ENCODE data around the gene LRRC32. TPM values are rescaled to one million over a fixed set of nuclear protein-coding genes. Genes with fewer than 3 reads are reported as not detected.

LRRC32 gene
- total RNA-seq, 1 donor from 2014 or later, result 6.8 TPM

DNA sequence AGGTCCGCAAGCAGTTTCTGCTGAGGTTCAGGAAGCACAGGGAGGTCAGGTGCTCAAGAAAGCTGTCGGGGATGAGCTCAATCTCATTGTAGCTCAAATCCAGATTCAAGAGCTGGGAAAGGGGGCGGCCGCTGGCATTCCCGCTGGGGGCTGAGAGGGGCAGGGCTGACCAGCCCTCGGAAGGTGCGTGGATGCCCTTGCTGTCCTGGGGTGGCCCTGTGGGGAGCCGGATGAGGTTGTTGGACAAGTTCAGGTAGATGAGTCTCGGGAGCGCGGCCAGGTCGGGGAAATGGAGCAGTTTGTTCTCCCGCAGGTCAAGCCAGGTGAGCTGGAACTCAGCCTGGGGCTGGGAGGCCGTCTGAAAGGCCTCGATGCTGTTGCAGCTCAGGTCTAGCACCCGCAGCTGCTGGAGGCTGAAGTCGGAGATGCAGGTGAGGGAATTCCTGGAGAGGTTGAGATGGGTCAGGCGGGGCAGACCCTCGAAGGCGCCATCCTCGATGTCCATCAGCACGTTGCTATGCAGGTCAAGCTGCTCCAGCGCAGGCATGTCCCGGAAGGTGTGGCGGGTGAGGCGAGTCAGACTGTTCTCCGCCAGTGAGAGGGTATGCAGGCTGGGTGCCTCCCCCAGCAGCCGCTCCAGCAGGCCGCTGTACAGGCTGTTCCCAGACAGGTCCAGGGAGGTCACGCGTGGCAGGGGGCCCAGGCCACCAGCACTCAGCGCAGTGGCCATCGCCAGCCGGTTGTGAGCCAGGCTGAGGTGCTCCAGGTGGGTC is 9.8 kb downstream of the LRRC32 start:
- DNase-seq (ENCODE audit: low read depth), result no peak
- H3K36me3 ChIP-seq (ENCODE audit: control insufficient read depth, insufficient read depth, low read length), result no peaks in the 10 kb centered on the region
- H3K4me3 ChIP-seq (ENCODE audit: low read depth, low read length), result no peak overlapping the region
- TF ChIP-seq, protein P1, sequence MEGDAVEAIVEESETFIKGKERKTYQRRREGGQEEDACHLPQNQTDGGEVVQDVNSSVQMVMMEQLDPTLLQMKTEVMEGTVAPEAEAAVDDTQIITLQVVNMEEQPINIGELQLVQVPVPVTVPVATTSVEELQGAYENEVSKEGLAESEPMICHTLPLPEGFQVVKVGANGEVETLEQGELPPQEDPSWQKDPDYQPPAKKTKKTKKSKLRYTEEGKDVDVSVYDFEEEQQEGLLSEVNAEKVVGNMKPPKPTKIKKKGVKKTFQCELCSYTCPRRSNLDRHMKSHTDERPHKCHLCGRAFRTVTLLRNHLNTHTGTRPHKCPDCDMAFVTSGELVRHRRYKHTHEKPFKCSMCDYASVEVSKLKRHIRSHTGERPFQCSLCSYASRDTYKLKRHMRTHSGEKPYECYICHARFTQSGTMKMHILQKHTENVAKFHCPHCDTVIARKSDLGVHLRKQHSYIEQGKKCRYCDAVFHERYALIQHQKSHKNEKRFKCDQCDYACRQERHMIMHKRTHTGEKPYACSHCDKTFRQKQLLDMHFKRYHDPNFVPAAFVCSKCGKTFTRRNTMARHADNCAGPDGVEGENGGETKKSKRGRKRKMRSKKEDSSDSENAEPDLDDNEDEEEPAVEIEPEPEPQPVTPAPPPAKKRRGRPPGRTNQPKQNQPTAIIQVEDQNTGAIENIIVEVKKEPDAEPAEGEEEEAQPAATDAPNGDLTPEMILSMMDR (IDR thresholded peaks at IDR 0.05; ENCODE audit: insufficient read depth, low read length, poor library complexity, severe bottlenecking), result no peak
- H3K27me3 ChIP-seq (ENCODE audit: control insufficient read depth, insufficient read depth, low read length), result peaks cover 9% of the 10 kb centered on the region

DNA sequence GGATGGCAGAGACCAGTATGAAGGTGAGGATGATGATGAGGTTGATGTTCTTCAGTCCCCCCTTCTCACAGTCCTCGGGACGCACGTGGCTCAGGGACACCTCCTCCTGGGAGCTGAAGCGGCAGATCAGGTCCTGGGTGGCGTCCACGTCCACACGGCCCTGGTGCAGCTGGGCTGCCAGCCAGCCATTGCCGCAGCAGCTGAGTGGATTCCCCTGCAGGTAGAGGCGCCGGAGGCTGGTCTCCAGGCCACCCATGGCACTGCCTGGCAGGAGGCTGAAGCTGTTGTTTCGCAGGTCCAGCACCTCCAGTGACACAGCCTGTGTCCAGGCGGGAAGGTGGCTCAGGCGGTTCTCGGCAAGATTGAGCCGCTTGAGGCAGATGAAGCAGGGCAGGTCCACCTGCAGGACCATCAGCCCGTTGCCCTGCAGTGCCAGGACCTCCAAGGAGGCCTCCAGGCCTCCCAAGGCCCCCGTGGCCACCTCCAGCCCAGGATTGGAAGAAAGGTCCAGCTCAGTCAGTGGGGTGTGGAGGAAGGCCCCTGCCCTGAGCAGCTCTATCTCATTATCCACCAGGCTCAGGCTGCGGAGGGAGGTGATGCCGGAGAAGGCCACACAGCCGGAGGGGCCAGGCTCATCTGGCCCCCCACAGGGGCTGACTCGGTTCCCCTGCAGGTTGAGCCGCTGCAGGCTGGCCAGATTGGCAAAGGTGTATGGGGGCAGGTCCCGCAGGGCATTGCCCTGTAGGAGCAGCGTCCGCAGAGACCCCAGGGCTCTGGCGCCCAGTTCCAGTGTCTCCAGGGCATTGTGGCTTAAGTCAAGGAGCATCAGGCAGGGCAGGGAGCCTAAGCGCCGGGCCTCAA is 10.6 kb downstream of the LRRC32 start:
- no peak for DNase-seq (ENCODE audit: low read depth)
- Histone ChIP-seq H3K4me3 (ENCODE audit: low read depth, low read length) (no peak overlapping the region), H3K36me3 (ENCODE audit: control insufficient read depth, insufficient read depth, low read length) (no peaks in the 10 kb centered on the region), H3K27me3 (ENCODE audit: control insufficient read depth, insufficient read depth, low read length) (peaks cover 11% of the 10 kb centered on the region)
- TF ChIP-seq, protein P1 (IDR thresholded peaks at IDR 0.05; ENCODE audit: insufficient read depth, low read length, poor library complexity, severe bottlenecking), result no peak

DNA sequence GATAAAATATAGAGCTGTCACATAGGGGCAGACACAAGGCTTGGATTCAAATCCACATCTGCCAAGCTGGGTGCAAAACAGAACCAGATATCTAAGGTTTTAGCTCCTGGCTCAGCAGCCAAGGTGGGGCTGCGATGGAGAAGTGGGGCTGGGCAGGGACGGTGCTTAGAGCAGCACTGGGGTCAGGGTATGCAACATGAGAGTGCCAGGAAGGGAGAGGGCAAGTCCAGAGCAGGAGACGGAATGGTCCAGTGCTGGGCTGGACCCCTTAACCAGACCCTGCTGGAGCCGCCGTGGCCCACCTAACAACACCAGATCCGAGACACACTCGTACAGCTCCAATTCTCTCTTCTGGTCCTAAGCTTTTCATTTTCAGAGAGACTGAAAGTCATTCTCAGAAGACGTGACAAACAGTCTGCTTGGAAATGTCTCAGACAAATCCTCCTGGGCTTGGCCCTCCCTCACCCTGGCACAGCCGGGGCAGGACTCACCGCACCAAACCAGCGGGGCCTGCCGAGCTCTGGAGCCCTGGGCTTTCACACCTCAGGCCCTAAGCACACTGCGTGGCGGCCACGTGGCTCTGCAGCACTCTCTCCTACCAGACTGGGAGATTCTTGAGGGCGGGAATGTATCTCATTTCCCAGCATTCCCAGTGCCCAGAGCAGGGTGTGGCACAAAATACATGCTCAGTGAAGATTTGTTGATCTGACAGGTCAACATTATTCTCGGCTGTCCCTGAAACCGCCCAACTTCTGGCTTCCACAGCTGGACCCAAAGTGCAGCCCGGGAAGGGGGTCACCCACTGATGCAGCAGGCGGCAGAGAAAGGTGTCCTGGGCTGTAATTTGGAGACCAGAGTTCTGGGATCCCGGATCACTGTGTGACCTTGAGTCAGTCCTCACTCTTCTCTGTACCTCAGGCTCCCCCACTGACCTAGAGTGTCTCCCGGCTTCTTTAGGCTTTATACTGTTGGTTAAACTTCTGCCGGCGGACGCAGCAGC is 11.6 kb downstream of the LRRC32 start:
- TF ChIP-seq, protein P1 (IDR thresholded peaks at IDR 0.05; ENCODE audit: insufficient read depth, low read length, poor library complexity, severe bottlenecking), result no peak
- no peak overlapping the region for H3K4me3 ChIP-seq (ENCODE audit: low read depth, low read length)
- peaks cover 11% of the 10 kb centered on the region for H3K27me3 ChIP-seq (ENCODE audit: control insufficient read depth, insufficient read depth, low read length)
- DNase-seq (ENCODE audit: low read depth), result no peak
- H3K36me3 ChIP-seq (ENCODE audit: control insufficient read depth, insufficient read depth, low read length), result no peaks in the 10 kb centered on the region

DNA sequence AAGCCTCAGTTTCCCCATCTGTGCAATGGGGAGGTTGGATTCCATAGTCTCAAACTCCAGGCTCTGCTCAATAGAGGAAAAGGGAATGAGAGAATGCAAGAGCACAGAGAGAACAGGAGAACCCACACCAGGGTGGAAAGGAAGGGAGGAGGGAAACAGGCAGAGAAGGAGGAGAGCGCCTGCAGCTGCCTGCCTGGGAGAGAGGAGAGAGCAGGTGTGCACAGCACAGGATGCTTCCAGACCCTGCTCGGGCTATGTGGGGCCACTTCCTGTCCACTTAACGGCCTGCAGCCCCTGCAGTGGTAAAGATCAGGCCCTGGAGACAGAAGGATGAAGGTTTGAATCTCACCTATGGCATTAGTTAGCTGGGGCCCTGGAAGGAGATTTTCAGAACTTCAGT is 12.3 kb downstream of the LRRC32 start:
- TF ChIP-seq, protein P1 (IDR thresholded peaks at IDR 0.05; ENCODE audit: insufficient read depth, low read length, poor library complexity, severe bottlenecking), result no peak
- no peak for DNase-seq (ENCODE audit: low read depth)
- Histone ChIP-seq H3K36me3 (ENCODE audit: control insufficient read depth, insufficient read depth, low read length) (no peaks in the 10 kb centered on the region), H3K4me3 (ENCODE audit: low read depth, low read length) (no peak overlapping the region), H3K27me3 (ENCODE audit: control insufficient read depth, insufficient read depth, low read length) (peaks cover 11% of the 10 kb centered on the region)
